ENCODE measurements around the gene DNASE1. TPM values are rescaled to one million over a fixed set of nuclear protein-coding genes. Genes with fewer than 3 reads are reported as not detected.
"Not testable (repeated sequence)": the region's sequence is repeated elsewhere in the genome, so short reads cannot be mapped to it uniquely, and the experiment has no call there.

DNASE1 gene
- 10 to 100 TPM in 2 of 4 donors, 1 to 10 TPM in 2; 5.7 to 13.4 (median 9.9) TPM for total RNA-seq

DNA sequence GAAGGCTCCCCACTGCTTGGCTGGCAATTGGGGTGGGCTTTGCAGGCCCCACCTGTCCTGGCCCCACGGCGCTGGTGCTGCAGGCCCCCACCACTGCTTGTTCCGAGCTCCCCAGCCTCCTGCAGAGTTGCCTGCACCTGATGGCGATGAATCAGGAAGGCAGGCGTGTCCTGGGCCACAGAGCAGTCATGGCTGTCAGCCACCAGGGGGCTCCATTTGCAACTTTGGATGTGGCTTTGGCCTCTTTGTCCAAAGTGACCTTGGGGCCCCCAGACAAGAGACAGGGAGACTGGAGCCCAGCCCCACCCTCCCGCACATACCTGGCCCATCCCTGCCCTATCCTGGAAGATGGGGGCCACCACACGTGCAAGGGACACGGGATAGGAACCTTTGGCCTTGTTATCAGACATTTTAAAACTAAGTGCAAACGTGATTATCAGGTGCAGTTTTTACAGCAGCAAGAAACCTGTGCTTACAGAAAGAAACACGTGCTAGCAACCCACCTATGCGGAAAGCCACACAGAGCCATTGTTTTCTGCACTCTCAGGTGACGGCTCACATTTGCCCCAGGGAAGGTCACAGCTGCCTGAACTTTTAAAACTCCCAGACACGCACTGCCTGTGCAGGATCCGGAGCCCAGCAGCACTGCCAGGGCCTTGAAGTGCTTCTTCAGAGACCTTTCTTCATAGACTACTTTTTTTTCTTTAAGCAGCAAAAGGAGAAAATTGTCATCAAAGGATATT, at the start of gene DNASE1:
TSS of gene DNASE1 (plus strand) at position 443 of the 743 bp plus-strand sequence. CDS start 683 bp downstream, outside the sequence.
- intact Hi-C loops (cut with DNase I): no loop called here
- TF ChIP-seq, protein P1, sequence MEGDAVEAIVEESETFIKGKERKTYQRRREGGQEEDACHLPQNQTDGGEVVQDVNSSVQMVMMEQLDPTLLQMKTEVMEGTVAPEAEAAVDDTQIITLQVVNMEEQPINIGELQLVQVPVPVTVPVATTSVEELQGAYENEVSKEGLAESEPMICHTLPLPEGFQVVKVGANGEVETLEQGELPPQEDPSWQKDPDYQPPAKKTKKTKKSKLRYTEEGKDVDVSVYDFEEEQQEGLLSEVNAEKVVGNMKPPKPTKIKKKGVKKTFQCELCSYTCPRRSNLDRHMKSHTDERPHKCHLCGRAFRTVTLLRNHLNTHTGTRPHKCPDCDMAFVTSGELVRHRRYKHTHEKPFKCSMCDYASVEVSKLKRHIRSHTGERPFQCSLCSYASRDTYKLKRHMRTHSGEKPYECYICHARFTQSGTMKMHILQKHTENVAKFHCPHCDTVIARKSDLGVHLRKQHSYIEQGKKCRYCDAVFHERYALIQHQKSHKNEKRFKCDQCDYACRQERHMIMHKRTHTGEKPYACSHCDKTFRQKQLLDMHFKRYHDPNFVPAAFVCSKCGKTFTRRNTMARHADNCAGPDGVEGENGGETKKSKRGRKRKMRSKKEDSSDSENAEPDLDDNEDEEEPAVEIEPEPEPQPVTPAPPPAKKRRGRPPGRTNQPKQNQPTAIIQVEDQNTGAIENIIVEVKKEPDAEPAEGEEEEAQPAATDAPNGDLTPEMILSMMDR (IDR thresholded peaks at IDR 0.05): peak; percentile 43 to 72 (median 59)
- TF ChIP-seq POLR2A (IDR thresholded peaks at IDR 0.05): no peak
- no peaks in the 10 kb centered on the region for H3K9me3 ChIP-seq
- H3K27ac ChIP-seq: no peak within 1 kb of the TSS
- no peak for DNase-seq
- H3K27me3 ChIP-seq: no peaks in the 10 kb centered on the region
- peaks cover 19 to 76% (median 30%) of the 10 kb centered on the region in 3 donors for H3K36me3 ChIP-seq
- H3K4me1 ChIP-seq: no peaks in the 10 kb centered on the region
- no peak within 1 kb of the TSS for H3K4me3 ChIP-seq
- WGBS, 2 donors: 58 to 67% methylated on average over 3 to 6 of the region's 14 CpGs

- Histone ChIP-seq H3K9me3 (no peaks in the 10 kb centered on the region), H3K4me1 (peaks cover 0 to 13% (median 7%) of the 10 kb centered on the region in 3 donors), H3K27me3 (no peaks in the 10 kb centered on the region), H3K36me3 (peaks cover 0 to 48% (median 0%) of the 10 kb centered on the region in 3 donors), H3K27ac (no peak overlapping the region), H3K4me3 (no peak overlapping the region)
- no peak for DNase-seq
- 87 to 94% methylated on average over 9 to 10 of the region's 11 CpGs for WGBS, 2 donors
- TF ChIP-seq, protein P1 (IDR thresholded peaks at IDR 0.05): no peak
- TF ChIP-seq POLR2A (IDR thresholded peaks at IDR 0.05): no peak
- intact Hi-C loops (cut with DNase I): no loop called here
These were observed 48.0 kb upstream of the DNASE1 start for GRCh38 chr16:3606441-3606840.

DNA sequence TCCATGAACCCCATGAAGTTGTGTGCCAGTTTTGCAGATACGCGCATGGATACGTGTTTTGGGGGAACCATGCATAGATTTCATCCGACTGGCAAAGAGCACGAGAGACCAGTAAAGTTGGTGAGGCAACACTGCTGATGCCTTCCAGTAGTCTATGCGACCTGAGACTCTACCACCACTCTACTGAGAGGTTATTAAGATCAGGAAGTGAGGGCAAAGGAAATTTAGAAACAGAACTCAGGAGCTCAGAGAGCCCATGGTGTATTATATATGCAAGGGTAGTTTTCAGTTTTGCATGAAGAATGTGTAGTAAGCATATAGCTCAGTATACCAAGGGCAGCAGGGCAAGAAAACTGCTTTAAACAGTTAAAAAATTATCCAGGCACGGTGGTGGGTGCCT, 47.3 kb upstream of the DNASE1 start:
- 84 to 90% methylated on average over 7 of the region's 7 CpGs for WGBS, 2 donors
- TF ChIP-seq, protein P1 (IDR thresholded peaks at IDR 0.05): no peak
- TF ChIP-seq POLR2A (IDR thresholded peaks at IDR 0.05): no peak
- H3K4me3 ChIP-seq: no peak overlapping the region
- DNase-seq: no peak
- H3K4me1 ChIP-seq: peaks cover 0 to 15% (median 7%) of the 10 kb centered on the region in 3 donors
- no peaks in the 10 kb centered on the region for H3K27me3 ChIP-seq
- no peaks in the 10 kb centered on the region for H3K9me3 ChIP-seq
- peaks cover 0 to 41% (median 0%) of the 10 kb centered on the region in 3 donors for H3K36me3 ChIP-seq
- intact Hi-C loops (cut with DNase I): no loop called here
- H3K27ac ChIP-seq: no peak overlapping the region

DNA sequence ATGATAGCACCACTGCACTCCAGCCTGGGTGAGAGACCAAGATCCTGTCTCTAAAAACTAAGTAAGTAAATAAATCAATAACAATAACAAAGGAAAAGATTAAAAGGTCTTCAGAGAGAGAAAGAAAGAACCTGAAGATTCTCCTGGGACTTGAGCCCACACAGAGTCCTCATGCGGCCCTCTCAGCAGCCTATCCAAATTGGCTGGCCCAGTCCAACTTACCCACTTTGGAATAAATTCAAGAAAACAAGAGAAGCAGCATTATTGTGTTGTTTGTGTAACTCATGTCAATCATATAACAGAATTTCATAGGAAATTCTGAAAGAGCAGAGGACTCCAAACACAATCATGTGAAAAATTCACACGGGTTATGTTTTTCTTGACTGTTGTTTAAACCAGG, 46.9 kb upstream of the DNASE1 start:
- peaks cover 0 to 36% (median 0%) of the 10 kb centered on the region in 3 donors for H3K36me3 ChIP-seq
- H3K4me1 ChIP-seq: peaks cover 0 to 19% (median 11%) of the 10 kb centered on the region in 3 donors
- no peak for DNase-seq
- no peak for TF ChIP-seq POLR2A (IDR thresholded peaks at IDR 0.05)
- TF ChIP-seq, protein P1 (IDR thresholded peaks at IDR 0.05): no peak
- intact Hi-C loops (cut with DNase I): no loop called here
- no peaks in the 10 kb centered on the region for H3K9me3 ChIP-seq
- H3K4me3 ChIP-seq: no peak overlapping the region
- H3K27ac ChIP-seq: no peak overlapping the region
- 81 to 83% methylated on average over 2 of the region's 2 CpGs for WGBS, 2 donors
- no peaks in the 10 kb centered on the region for H3K27me3 ChIP-seq

DNA sequence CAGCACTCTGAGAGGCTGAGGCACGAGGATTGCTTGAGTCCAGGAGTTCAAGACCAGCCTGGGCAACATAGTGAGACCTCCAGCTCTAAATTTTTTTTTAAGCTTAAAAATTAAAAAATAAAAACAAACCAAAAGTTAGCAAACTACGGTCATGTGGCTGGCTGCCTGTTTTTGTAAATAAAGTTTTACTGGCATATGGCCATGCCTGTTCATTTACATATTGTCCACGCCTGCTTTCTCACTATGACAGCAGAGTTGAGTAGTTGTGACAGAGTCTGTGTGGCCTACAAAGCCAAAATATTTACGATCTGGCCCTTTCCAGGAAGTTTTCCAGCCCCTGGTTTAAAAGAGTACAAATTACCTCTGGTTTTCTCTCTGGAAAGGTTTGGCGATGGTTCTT, 46.4 kb upstream of the DNASE1 start:
- no peak for TF ChIP-seq POLR2A (IDR thresholded peaks at IDR 0.05)
- TF ChIP-seq, protein P1 (IDR thresholded peaks at IDR 0.05): no peak
- WGBS, 2 donors: 78 to 79% methylated on average over 5 of the region's 5 CpGs
- H3K9me3 ChIP-seq: no peaks in the 10 kb centered on the region
- peaks cover 0 to 24% (median 16%) of the 10 kb centered on the region in 3 donors for H3K4me1 ChIP-seq
- no peaks in the 10 kb centered on the region for H3K27me3 ChIP-seq
- intact Hi-C loops (cut with DNase I): no loop called here
- H3K4me3 ChIP-seq: no peak overlapping the region
- no peak for DNase-seq
- H3K27ac ChIP-seq: no peak overlapping the region
- peaks cover 0 to 32% (median 0%) of the 10 kb centered on the region in 3 donors for H3K36me3 ChIP-seq

- DNase-seq; intact Hi-C loops (cut with DNase I); H3K4me3 ChIP-seq; H3K27me3 ChIP-seq; H3K27ac ChIP-seq; H3K9me3 ChIP-seq: not testable (repeated sequence)
- Histone ChIP-seq H3K4me1 (peaks cover 0 to 28% (median 17%) of the 10 kb centered on the region in 3 donors), H3K36me3 (peaks cover 0 to 25% (median 0%) of the 10 kb centered on the region in 3 donors)
- WGBS, 2 donors: 90 to 95% methylated on average over 12 to 13 of the region's 13 CpGs
These were observed 45.5 kb upstream of the DNASE1 start for GRCh38 chr16:3608976-3609375.
